Fibroblast of mammary gland (primary cell): ENCODE results near the gene POU2F3.

Experiments used
- DNase-seq: peaks from one replicate; pipeline ENCODE4 v3.0.0-alpha.2; 2010; ENCODE audit warnings: low read depth
- H3K4me3 ChIP-seq: 2 replicates; pipeline ENCODE4 v1.5.1; 2011; ENCODE audit warnings: low read depth, mild to moderate bottlenecking, low read length, moderate library complexity; ENCODE audit not compliant: control insufficient read depth
- CTCF ChIP-seq: conservative IDR thresholded peaks from 2 replicates; pipeline ENCODE4 v1.5.1; 2011; ENCODE audit warnings: low read depth, low read length, inconsistent platforms; ENCODE audit not compliant: control insufficient read depth, insufficient read depth

Gene POU2F3

GRCh38 chr11:120256178-120256577, 16.2 kb downstream of the POU2F3 start:
- H3K4me3 ChIP-seq = no peak overlapping the region
- DNase-seq = no peak
- TF ChIP-seq CTCF = no peak

GRCh38 chr11:120256779-120257178, 16.8 kb downstream of the POU2F3 start:
- H3K4me3 ChIP-seq = no peak overlapping the region
- no peak for TF ChIP-seq CTCF
- no peak for DNase-seq

GRCh38 chr11:120257346-120257745, 17.4 kb downstream of the POU2F3 start:
- no peak for DNase-seq
- no peak for TF ChIP-seq CTCF
- no peak overlapping the region for H3K4me3 ChIP-seq

- no peak for DNase-seq
- TF ChIP-seq CTCF = no peak
Observed at GRCh38 chr11:120258661-120259060, 18.7 kb downstream of the POU2F3 start.

GRCh38 chr11:120259241-120259640, 19.3 kb downstream of the POU2F3 start:
- no peak for TF ChIP-seq CTCF
- DNase-seq = no peak
- H3K4me3 ChIP-seq = no peak overlapping the region

More at GRCh38 chr11:120258661-120259060, 18.7 kb downstream of the POU2F3 start:
- no peak overlapping the region for H3K4me3 ChIP-seq

- H3K4me3 ChIP-seq = no peak overlapping the region
- TF ChIP-seq CTCF = no peak
- no peak for DNase-seq
Observed at GRCh38 chr11:120259988-120260565, 20.1 kb downstream of the POU2F3 start.

GRCh38 chr11:120260616-120261015, 20.7 kb downstream of the POU2F3 start:
- no peak for DNase-seq
- TF ChIP-seq CTCF = no peak
- no peak overlapping the region for H3K4me3 ChIP-seq
